SK-N-SH treated with all-trans-retinoic acid at 6 μM for 48 hours (cell line): Measurements from ENCODE around the gene TNP2.

ENCODE experiments used
- ATAC-seq: fragments of 200-7000 bp; cut with Tn5 transposase; 3 replicates; pipeline ENCODE4 v1.9.1; 2020; ENCODE audit warnings: mild to moderate bottlenecking, moderate library complexity
- ARNTL ChIP-seq: fragments of 450-650 bp; formaldehyde crosslinking; IDR thresholded peaks from 2 replicates; pipeline ENCODE4 v1.5.0; 2020; ENCODE audit warnings: low read depth, mild to moderate bottlenecking, moderate library complexity, borderline replicate concordance
- BACH2 ChIP-seq: fragments of 250-450 bp; sonication (Bioruptor Pico); IDR thresholded peaks from 2 replicates; pipeline ENCODE4 v1.9.0; 2021; ENCODE audit warnings: mild to moderate bottlenecking, borderline replicate concordance
- CREB5 ChIP-seq: fragments of 250-450 bp; sonication (Bioruptor Pico); IDR thresholded peaks from 2 replicates; pipeline ENCODE4 v1.5.1; 2020; ENCODE audit warnings: low read depth, mild to moderate bottlenecking, moderate library complexity
- CSDC2 ChIP-seq: fragments of 250-450 bp; sonication (Bioruptor Pico); IDR thresholded peaks from 2 replicates; pipeline ENCODE4 v1.5.0; 2020; ENCODE audit warnings: mild to moderate bottlenecking, moderate library complexity
- CSRNP3 ChIP-seq: fragments of 250-450 bp; sonication (Bioruptor Pico); IDR thresholded peaks from 2 replicates; pipeline ENCODE4 v1.5.1; 2021; ENCODE audit warnings: mild to moderate bottlenecking, moderate library complexity
- ESRRG ChIP-seq: fragments of 250-450 bp; sonication (Bioruptor Pico); IDR thresholded peaks from 2 replicates; pipeline ENCODE4 v1.6.1; 2021; ENCODE audit warnings: mild to moderate bottlenecking
- GLIS3 ChIP-seq: fragments of 250-450 bp; sonication (Bioruptor Pico); IDR thresholded peaks from 2 replicates; pipeline ENCODE4 v1.5.0; 2020; ENCODE audit warnings: mild to moderate bottlenecking, moderate library complexity
- ISL1 ChIP-seq: fragments of 250-450 bp; sonication (Bioruptor Pico); IDR thresholded peaks from 2 replicates; pipeline ENCODE4 v2.1.2; 2022; ENCODE audit warnings: mild to moderate bottlenecking, moderate library complexity
- OSR1 ChIP-seq: fragments of 250-450 bp; sonication (Bioruptor Pico); IDR thresholded peaks from 2 replicates; pipeline ENCODE4 v1.8.0; 2022; ENCODE audit warnings: moderate library complexity, mild to moderate bottlenecking, inconsistent platforms
- PATZ1 ChIP-seq: fragments of 250-450 bp; sonication (Bioruptor Pico); IDR thresholded peaks from 2 replicates; pipeline ENCODE4 v1.8.0; 2020; ENCODE audit warnings: mild to moderate bottlenecking, moderate library complexity, borderline replicate concordance
- POU6F1 ChIP-seq: fragments of 250-450 bp; sonication (Bioruptor Pico); IDR thresholded peaks from 2 replicates; pipeline ENCODE4 v1.8.0; 2021; ENCODE audit warnings: low read depth, mild to moderate bottlenecking, moderate library complexity, borderline replicate concordance
- PPARA ChIP-seq: fragments of 250-450 bp; sonication (Bioruptor Pico); IDR thresholded peaks from 2 replicates; pipeline ENCODE4 v1.5.0; 2020; ENCODE audit warnings: mild to moderate bottlenecking, borderline replicate concordance
- RARB ChIP-seq: fragments of 250-450 bp; sonication (Bioruptor Pico); IDR thresholded peaks from 2 replicates; pipeline ENCODE4 v1.8.0; 2021; ENCODE audit warnings: mild to moderate bottlenecking, moderate library complexity
- SNAI2 ChIP-seq: fragments of 250-450 bp; sonication (Bioruptor Pico); IDR thresholded peaks from 2 replicates; pipeline ENCODE4 v1.5.0; 2020; ENCODE audit warnings: mild to moderate bottlenecking, moderate library complexity
- TCF4 ChIP-seq: fragments of 250-450 bp; sonication (Bioruptor Pico); IDR thresholded peaks from 2 replicates; pipeline ENCODE4 v1.8.0; 2021; ENCODE audit warnings: mild to moderate bottlenecking, moderate library complexity, borderline replicate concordance
- TOX ChIP-seq: fragments of 250-450 bp; sonication (Bioruptor Pico); IDR thresholded peaks from 2 replicates; pipeline ENCODE4 v1.8.0; 2021; ENCODE audit warnings: mild to moderate bottlenecking, moderate library complexity, borderline replicate concordance
- TSHZ2 ChIP-seq: fragments of 250-450 bp; sonication (Bioruptor Pico); IDR thresholded peaks from 2 replicates; pipeline ENCODE4 v1.5.0; 2020; ENCODE audit warnings: mild to moderate bottlenecking, moderate library complexity
- ZC3H10 ChIP-seq: fragments of 250-450 bp; sonication (Bioruptor Pico); IDR thresholded peaks from 2 replicates; pipeline ENCODE4 v1.5.1; 2021; ENCODE audit warnings: mild to moderate bottlenecking, moderate library complexity
- ZFP3 ChIP-seq: fragments of 250-450 bp; sonication (Bioruptor Pico); IDR thresholded peaks from 2 replicates; pipeline ENCODE4 v1.5.0; 2020; ENCODE audit warnings: mild to moderate bottlenecking, moderate library complexity
- ZFP30 ChIP-seq: fragments of 450-650 bp; formaldehyde crosslinking; IDR thresholded peaks from 2 replicates; pipeline ENCODE4 v1.5.0; 2022; ENCODE audit warnings: mild to moderate bottlenecking, moderate library complexity
- ZNF565 ChIP-seq: fragments of 450-650 bp; formaldehyde crosslinking; conservative IDR thresholded peaks from 2 replicates; pipeline ENCODE4 v1.5.0; 2020; ENCODE audit warnings: low read depth, mild to moderate bottlenecking, moderate library complexity
- ZNF70 ChIP-seq: fragments of 450-650 bp; formaldehyde crosslinking; IDR thresholded peaks from 2 replicates; pipeline ENCODE4 v1.5.0; 2020; ENCODE audit warnings: mild to moderate bottlenecking, moderate library complexity
- ZNF8 ChIP-seq: fragments of 450-650 bp; formaldehyde crosslinking; IDR thresholded peaks from 2 replicates; pipeline ENCODE4 v1.5.0; 2020; ENCODE audit warnings: mild to moderate bottlenecking, moderate library complexity

Gene TNP2

GRCh38 chr16:11229906-11230305, 39.2 kb downstream of the TNP2 start:
- ATAC-seq = no peak
- TF ChIP-seq OSR1 (CRISPR knock-in tag) (no peak), ESRRG (CRISPR knock-in tag) (no peak), CREB5 (no peak), ZNF70 (CRISPR knock-in tag) (no peak), ZC3H10 (no peak), TCF4 (CRISPR knock-in tag) (no peak), CSDC2 (no peak), ZFP30 (no peak), TSHZ2 (CRISPR knock-in tag) (no peak), ARNTL (no peak), ISL1 (CRISPR knock-in tag) (no peak), RARB (CRISPR knock-in tag) (no peak), TOX (no peak), PPARA (CRISPR knock-in tag) (no peak), SNAI2 (CRISPR knock-in tag) (no peak), BACH2 (CRISPR knock-in tag) (no peak)

- TF ChIP-seq ZFP3 = no peak
- no peak for ATAC-seq
Observed at GRCh38 chr16:11229432-11229831, 39.7 kb downstream of the TNP2 start.

- TF ChIP-seq RARB (CRISPR knock-in tag) (no peak), ESRRG (CRISPR knock-in tag) (no peak)
- no peak for ATAC-seq
Observed at GRCh38 chr16:11225677-11226549, 43.2 kb downstream of the TNP2 start.

GRCh38 chr16:11224894-11225676, 44.0 kb downstream of the TNP2 start:
- TF ChIP-seq ZFP30 (no peak), ZNF70 (CRISPR knock-in tag) (no peak), BACH2 (CRISPR knock-in tag) (no peak), CREB5 (no peak), TCF4 (CRISPR knock-in tag) (no peak), PATZ1 (CRISPR knock-in tag) (no peak), OSR1 (CRISPR knock-in tag) (no peak), ZNF565 (CRISPR knock-in tag) (no peak), GLIS3 (CRISPR knock-in tag) (no peak), TOX (no peak), ARNTL (no peak), CSDC2 (no peak), ZFP3 (no peak), RARB (CRISPR knock-in tag) (no peak), ZC3H10 (no peak), POU6F1 (CRISPR knock-in tag) (no peak), CSRNP3 (CRISPR knock-in tag) (no peak), ESRRG (CRISPR knock-in tag) (no peak), ZNF8 (CRISPR knock-in tag) (no peak)

More at GRCh38 chr16:11224894-11225676, 44.0 kb downstream of the TNP2 start:
- ATAC-seq = no peak
